HG02981 (cell line): Measurements from ENCODE around the gene CASP3.

Experiments used
- ATAC-seq: cut with Tn5 transposase; IDR thresholded peaks from one replicate; pipeline ENCODE4 v1.9.1; 2021; ENCODE audit warnings: mild to moderate bottlenecking, moderate library complexity; ENCODE audit not compliant: unreplicated experiment

CASP3 gene

DNA sequence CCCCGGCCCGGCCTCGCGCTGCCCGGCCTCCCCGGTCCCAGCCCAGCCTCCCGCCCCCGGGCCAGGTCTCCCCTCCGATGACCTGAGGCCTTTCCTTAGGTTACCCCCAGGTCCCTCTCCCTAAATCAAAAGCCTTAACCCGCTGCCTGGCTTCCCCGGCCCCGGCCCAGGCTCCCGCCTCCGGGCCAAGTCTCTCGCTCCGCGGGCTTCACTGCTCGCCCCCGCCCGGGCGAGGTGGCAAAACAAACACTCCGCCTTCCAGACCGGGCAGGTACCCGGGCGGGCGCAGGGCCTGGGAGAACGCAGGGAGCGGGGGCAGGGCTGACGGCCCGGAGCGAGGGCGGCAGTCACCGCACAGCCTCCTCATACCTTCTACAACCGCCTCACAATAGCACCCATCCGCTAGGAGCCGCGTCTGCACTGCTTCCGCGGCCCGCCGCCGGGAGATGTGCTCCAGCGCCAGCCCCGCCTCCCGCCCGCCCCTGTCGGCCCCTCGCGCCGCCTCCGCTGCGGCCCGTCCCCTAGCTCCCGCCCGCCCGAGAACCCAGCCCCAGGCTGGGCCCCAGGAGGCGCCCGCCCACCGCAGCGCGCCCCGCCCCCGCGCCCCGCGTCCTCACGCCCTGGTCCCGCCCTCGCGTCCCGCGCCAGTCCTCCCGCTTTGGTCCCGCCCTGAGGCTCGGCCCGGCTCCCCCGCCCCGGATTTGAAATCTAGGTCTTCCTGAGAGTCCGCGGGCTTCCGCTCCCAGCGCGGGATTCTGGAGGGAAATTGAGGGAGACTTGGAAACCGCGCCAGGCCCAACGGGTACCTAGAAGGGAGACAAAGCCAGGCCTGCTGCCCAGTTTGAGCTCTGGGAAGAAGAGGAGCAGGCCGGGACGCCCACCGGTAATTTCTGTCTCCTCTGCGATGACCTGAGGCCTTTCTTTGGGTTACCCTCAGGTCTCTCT lies at the start of gene CASP3, which contains the start of gene PRIMPOL:
Gene CASP3, minus strand, starts transcription at position 422 of the 945 bp plus-strand sequence. CDS start 10,994 bp downstream, outside the sequence.
Gene PRIMPOL, plus strand, starts transcription at position 713 of the 945 bp plus-strand sequence. CDS start 7,403 bp downstream, outside the sequence.
- peak; percentile 87 for ATAC-seq

DNA sequence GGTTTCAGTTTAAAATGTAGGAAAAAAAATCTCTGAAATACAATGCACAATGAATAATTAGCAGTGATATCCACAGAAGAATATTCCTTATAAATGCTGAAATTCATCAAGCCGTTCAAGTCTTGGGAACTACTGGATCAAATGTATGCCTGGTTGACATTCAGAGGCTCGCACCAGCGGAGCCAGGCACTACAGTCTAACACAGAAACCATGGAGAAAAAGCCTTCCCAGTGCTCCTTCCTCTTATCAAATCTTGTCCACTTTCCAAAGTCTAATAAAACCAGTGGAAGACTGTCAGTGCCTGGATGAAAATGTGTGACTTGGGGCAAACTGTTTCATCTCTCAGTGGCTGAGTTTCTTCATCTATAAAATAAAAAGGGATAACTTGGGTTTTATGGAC lies 48.7 kb upstream of the CASP3 start:
- no peak for ATAC-seq

DNA sequence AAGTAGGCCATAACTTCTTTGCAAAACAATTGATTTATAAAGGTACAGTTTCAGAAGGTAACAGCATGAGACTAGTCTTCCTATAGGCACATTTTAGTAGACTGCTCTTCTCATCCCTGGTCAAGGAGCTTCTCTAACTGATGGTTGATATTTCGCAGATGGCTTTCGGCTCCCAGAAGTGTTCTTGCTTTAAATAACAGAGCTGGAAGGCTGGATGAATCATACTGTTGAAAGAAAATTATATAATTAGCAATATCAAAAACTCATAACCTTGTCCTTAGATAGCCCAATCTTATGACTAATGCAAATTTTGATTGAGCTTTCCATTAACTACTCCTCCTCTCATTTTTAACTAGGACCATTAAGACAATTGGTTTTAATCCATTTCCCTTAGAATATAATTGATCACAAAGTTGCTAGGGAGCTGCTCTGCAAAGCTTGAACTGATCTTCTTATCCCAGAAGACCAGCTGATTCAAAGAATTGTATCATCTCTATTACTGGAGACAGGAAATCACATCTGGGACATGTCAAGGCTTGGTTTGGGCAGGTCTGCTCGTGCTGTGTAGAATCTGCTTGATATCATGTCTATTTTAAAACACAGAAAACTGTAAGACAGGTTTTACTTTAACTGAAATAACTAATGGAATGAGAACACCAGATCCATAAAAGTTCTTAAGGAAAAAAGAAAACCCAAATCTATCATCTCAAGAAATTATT lies 46.1 kb upstream of the CASP3 start:
- ATAC-seq, result no peak

DNA sequence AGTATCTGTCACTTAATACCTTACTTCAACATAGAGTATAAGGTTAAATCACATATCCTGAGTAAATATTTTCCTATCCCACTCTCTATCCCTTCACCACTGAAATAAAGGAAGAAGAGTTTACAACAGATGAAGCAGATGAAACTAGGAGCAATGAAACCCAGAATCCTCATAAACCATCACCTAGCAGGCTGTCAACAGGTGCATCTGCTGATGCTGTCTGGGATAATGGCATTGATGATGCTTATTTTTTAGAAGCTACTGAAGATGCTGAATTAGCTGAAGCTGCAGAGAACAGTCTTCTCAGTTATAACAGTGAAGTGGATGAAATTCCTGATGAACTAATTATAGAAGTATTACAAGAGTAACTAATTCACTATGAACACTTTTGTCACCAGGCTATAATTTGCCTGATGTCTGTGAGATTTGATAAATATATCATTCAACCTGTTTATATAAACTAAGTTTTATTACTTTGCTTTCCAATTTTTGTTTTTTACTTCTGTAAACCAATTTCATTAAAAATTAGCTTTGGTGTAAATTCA lies 45.2 kb upstream of the CASP3 start:
- ATAC-seq, result no peak

DNA sequence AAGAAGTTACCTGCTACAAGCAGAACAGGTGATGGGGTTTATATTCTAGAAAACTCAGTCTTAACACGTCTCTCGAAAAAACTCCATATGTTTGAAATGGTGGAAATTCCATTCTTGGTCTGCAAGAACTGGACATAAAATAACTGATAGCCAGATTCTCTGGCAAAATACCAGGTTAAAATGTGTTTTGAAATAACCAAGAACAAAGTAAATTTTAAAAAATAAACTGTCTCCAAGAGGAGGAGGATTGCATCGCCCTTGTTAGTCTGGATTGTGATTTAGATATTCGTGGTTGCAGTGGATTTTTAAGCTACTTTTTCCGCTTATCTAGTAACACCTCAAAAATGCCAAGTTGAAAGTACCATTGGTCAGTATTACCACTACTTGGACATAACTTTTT lies 43.8 kb upstream of the CASP3 start:
- ATAC-seq, result no peak

DNA sequence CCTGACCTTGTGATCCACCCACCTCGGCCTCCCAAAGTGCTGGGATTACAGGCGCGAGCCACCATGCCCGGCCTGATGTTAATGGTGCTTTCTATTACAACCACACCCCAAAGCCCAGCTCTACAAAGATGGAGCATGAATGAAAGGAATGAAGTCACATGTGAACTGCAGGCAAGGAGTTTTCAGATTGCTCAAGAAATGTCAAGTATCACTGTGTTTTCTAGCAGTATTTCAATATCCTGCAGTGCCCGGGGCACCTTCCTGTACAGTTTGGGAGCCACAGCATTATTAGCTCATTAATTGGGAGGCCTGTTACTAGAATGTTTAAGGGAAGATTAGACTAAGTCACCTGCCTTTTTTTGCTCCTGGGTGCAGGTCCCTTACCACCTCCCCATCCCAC lies 40.4 kb upstream of the CASP3 start:
- ATAC-seq, result no peak

DNA sequence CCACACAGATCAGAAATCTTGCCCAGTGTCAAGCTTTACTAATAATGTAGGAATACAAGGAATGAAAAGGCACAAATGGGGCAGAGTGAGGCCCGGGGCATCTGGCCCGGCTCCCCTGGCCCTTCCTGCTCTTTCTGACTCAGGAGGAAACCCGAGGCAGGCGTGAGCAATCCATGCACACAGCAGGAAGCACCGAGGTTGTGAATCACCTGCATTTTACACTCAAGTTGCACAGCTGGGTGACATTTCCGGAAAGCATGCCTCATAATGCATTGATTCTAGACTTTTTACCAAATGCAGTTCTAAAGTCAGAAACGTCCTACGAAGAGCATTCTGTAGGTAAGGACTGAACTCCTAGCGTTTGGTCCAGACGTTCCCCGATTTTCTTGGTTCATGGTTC lies 39.2 kb upstream of the CASP3 start:
- no peak for ATAC-seq

DNA sequence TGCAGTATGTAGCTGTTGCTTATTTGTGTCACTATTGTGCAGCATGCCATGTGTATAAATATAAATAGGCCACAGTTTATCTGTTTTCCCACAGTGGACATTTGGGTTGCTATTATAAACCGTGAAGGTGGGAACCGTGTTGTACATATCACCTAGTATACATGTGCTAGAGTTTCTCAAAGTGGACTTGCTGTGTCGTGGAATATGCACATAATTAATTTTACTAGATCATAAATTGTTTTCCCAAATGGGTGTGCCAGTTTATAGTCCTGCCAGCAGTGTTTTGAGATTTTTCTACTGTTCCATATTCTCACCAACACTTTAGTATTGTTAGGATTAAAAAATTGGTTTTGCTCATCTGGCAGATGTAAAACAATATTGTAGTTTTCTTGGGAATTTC lies 38.8 kb upstream of the CASP3 start:
- no peak for ATAC-seq

DNA sequence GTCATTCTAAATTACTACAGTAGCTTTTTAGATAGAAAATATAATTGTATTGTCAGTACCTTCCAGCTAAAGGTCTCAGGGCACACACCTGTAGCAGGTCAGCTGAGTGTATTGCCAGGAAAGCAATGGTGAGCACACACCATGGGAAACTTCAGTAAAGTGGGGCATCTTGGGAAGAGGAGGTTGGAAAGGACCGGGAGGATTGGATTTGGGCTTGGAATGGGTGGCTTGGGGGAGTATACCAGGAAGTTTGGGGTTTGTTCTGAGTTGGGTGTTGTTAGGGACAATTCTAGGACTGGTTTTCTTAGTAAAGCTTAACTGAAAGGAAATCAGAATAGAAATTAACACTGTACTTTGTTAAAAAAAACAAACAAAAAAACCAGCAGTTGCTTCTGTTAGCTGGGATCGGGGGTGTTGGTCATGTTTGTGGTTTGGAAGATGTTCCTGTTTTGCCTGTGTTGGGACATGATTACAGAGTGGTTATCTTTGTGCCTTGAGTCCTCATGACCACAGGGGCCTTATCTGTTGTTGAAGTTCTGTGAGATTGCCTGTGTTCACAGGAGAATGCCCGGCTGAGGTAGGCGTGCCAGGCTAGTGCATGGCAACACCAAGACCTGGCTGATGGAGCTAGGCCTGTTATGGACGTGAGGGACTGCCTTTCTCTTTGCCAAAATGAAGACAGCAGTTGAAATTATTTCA lies 35.4 kb upstream of the CASP3 start:
- no peak for ATAC-seq

DNA sequence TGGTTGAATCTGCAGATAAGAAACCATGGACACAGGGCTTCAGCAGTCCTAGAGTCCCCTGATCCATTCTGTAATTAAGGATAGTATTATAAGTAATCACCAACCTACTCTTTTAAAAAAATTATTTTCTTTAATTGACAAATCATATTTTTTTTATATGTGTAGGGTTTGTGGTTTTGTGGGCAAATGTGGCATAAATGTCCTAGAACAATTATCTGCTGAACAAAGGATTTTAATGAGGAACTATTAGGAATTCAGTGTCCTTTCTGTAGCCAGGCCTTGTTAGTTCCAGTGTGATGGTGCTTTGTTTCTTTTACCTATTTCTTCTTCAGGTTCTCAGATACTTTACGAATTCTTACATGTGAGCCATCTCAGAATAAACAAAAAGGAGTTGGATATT lies 32.7 kb upstream of the CASP3 start:
- ATAC-seq, result no peak

DNA sequence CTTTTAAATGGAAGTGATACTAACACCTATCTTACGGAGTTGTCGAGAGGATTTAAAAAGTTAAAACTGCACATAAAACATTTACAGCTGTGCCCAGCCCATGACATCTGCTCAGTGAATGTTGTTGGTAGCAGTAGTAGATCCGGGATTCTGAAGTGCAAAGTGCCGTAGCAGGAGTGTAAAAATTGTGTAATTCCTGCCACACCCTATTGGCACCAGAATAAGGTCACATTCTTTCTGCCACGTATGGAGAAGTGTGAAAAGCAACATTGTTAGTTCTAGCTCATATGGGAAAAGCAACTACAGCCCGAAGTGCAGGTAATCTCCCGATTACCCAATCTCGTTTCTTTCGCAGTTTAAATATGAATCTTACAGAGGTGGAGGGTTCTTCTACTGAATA lies 31.5 kb upstream of the CASP3 start:
- ATAC-seq, result no peak

DNA sequence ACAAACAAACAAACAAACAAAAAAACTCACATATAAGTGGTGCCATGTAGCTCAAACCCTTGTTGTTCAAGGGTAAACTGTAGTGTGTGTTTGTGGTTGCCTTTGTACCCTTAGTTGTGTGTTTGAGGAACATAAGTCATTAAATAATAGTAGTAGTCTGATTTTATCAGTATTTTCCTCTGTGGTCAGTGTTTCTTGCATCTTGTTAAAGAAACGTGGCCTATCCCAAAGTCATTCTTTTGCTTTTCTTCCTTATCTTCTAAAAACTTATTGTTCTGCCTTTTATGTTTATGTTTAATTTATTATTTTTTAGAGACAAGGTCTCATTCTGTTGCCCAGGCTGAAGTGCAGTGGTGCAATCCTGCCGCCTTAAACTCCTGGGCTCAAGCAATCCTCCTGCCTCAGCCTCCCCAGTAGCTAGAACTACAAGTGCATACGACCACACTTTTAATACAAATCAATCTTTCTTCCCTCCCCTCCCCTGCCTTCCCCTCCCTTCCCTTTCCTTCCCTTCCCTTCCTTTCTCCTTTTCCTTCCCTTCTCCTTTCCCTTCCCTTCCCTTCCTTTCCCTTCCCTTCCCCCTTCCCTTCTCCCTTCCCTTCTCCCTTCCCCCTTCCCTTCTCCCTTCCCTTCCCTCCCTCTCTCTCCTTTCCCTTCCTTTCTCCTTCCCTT lies 26.7 kb upstream of the CASP3 start:
- ATAC-seq, result no peak

DNA sequence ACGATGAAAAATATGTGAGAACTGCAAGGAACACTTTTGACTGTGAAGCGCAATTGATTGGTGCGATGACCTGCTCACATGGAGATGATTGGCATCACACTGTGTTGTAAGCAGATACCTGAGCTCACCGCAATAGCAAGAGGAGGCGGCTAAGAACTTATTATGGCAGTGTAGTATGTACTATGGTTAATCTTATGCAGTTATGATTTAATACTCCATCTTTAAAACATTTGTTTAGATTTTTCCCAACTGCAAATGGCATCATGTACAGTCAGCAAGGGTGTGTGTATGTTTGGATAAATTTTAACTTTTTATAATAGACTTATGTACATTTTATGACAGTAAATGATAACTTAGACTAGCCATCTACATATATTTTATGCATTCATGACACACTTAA lies 25.8 kb upstream of the CASP3 start:
- ATAC-seq, result no peak

DNA sequence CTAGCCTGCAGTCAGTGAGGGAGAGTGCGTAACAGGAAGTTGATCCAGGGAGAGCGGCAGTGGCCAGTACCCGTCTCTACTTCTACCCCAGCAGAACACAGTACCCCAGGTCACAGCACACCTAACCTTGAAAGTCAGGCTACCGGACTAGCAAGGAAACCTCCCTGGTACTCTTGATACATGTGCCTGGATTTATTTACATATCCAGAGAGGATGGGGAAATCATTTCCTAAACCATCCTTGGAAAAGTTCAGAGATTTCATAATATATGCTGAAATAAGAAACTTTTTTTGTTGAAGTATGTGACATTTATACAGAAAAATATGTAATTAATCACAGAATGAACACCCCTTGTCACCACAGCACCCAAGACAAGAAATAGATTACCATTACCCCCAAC lies 24.8 kb upstream of the CASP3 start:
- no peak for ATAC-seq

DNA sequence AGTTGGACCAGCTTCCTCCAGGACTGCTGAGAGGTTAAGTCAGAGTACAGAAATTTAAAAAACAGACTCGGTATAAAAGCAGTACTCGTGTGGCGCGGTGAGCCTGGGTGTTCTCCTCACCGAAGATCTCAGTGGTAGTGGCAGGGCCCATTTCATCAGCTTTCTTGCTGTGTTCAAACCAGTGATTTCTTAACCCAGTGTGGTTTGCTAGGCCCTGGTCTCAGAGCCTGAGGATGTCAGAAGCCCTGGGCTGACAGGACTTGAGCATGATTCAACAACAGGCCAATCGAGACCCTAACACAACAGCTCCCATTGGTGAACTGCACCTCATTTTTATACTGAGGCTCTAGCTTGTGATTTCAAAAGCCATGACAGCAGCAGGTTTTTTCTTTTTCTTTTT lies 23.5 kb upstream of the CASP3 start:
- ATAC-seq, result no peak

DNA sequence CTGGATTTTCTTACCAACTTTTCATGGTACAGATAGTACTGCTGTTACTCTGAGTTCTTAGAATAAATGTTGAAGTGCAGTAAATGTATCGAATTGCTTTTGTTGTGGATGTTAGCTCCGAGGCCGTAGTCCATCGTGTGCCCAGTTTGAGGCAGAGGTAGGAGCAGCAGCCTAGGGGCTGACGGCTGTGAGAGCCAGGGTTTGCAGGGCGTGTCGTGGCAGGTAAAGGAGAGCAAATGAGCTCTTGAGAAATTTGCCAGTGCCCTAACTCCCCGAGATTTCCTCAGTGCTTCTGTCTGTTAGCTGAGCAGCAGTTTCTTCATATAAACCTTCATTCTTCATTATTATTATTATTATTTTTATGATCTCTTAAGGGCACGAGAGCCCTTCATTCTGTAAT lies 21.9 kb upstream of the CASP3 start:
- no peak for ATAC-seq

DNA sequence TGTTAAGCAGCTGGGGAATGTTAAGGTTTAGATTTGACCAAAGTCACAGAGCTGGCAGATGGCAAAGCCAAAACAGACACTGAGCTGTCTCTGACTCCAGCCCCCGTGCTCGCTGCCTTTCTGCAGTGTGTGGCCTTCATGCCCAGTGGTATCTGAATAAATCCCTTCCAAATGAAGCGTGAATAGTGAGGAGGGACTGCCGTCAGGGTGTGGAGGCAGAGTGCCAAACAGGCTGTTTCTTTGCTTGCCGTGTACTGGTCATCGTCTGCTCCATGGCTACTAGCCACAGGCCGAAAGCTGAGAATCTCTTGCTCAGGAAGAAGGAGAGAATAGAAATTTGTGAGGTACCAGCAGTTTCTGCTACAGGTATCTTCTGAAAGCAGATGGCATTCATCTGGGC lies 20.0 kb upstream of the CASP3 start:
- no peak for ATAC-seq

DNA sequence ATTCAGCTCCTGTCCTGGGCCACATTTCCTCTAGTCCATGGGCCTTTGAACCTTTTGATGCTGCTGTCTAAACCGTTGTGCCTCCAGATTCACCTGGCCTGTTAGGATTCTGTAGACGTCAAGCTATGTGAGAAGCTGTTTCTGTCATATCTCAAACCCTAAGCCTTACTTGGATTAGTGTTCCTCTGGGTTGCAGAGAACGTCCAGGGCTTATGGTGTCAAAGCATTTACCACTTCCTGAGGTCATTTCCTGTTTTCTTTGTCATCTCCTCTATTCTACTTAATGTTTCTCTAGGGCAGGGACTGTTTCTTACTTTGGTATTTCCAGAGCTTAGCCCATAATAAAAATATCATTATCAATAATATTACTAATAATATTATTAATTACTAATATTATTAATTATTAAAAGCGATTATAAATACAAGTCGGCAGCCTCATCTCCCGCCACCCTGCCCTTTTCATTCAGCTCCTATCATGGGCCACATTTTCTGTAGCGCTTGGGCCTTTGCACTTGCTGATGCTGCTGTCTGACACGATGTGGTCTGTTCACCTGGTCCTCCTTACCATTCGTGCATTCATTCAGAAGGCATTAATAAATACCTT lies 19.4 kb upstream of the CASP3 start:
- no peak for ATAC-seq

DNA sequence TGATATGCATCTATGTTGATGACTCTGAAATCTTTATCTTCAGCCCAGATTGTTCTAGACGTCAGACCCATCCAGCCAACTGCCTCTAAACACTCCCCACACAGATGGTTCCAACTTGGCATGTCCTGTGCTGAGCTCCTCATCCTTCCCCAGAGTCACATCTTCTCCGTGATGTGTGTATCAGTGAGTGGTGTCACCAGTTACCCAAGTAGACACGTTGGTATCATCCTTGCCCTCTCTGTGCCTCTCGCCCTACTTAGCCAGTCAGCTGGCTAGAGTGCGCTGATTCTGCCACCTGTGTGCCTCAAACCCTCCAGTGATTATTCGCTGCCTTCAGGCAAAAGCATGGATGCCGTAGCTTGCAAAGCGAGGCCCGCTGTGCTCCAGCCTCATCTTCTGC lies 18.8 kb upstream of the CASP3 start:
- no peak for ATAC-seq

DNA sequence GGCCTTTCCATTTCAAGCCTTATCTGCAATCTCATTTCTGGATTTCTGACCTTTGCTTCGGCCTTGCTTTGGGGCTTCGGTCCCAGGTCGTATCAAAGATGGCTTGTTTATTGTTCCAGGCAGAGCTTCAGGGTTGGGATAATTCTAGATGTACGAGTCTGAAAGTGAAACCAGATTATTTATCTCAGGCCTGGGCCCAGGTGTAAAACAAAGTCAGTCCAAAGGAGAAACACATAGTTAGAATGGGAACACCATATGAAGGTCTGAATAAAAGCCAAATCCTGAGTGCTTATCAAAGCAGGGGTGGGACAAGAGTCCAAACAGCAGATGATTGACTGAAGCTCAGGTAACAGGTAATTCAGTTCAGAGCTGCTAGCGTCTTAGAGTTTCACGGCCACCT lies 17.4 kb upstream of the CASP3 start:
- no peak for ATAC-seq
